NCI-H2029 (cell line): ENCODE data around the gene ZBBX.
"Not testable (repeated sequence)": the region's sequence is repeated elsewhere in the genome, so short reads cannot be mapped to it uniquely, and the experiment has no call there.

Experiments
- DNase-seq: peaks from one replicate; lab custom pipeline; 2025; lab: John Stamatoyannopoulos, UW

Gene ZBBX, protein sequence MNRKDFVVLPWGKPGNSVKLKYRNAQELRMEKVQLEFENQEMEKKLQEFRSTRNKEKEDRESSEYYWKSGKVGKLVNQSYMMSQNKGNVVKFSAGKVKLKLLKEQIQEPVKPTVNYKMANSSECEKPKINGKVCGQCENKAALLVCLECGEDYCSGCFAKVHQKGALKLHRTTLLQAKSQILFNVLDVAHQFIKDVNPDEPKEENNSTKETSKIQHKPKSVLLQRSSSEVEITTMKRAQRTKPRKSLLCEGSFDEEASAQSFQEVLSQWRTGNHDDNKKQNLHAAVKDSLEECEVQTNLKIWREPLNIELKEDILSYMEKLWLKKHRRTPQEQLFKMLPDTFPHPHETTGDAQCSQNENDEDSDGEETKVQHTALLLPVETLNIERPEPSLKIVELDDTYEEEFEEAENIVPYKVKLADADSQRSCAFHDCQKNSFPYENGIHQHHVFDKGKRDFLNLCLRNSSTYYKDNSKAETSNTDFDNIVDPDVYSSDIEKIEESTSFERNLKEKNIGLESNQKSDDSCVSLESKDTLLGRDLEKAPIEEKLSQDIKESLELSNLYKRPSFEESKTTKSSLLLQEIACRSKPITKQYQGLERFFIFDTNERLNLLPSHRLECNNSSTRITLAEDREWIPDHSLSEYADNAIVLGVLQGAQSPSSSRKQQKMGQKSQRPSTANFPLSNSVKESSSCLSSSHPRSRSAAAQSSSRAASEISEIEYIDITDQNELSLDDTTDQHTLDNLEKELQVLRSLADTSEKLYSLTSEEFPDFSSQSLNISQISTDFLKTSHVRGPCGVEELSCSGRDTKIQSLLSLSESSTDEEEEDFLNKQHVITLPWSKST

DNA sequence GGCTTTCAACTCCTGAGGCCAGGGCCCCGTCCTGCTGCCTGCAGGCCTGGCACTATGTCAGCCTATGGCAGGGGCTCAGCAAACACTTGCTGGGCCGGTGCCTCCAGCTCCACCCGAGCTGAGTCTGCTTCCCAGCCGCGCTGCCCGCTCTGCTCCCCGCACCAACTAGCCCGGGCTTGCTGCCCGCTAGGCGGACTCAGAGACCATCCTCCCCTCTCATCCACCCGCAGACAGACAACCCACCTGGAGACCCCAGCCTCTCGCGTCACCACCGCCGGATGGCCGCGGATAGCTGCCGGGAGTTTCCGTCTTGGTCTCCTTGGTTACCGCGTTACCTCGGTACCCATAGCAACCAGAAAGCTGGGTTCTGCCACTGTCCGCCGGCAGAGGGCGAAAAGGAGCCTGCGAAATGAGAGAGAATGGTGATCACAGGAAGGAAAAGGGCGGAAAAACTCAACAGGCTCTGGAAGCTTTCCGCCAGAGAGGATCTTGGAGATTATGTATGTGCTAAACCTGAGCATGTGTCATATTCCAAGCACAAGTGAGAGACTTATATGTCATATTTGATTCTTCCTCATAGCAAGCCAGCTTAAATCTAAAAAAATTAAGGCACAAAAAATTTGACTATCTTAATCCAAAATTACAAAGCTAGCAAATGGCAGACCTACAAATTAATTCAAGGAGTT, at the start of gene ZBBX:
ZBBX (minus strand) TSS at position 294 of the 686 bp plus-strand sequence. CDS start 7,396 bp downstream, outside the sequence.
- DNase-seq: peak; percentile 83

DNA sequence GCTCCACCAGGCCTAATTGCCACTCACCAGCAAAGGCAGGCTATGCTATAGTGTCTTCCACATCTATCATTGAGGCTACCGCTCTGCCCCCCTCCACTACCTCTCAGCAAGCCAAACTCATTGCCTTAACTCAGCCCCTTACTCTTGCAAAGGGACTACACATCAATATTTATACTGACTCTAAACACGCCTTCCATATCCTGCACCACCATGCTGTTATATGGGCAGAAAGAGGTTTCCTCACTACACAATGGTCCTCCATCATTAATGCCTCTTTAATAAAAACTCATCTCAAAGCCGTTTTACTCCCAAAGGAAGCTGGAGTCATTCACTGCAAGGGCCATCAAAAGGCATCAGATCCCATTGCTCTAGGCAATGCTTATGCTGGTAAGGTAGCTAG, 46.9 kb upstream of the ZBBX start:
- DNase-seq: not testable (repeated sequence)

DNA sequence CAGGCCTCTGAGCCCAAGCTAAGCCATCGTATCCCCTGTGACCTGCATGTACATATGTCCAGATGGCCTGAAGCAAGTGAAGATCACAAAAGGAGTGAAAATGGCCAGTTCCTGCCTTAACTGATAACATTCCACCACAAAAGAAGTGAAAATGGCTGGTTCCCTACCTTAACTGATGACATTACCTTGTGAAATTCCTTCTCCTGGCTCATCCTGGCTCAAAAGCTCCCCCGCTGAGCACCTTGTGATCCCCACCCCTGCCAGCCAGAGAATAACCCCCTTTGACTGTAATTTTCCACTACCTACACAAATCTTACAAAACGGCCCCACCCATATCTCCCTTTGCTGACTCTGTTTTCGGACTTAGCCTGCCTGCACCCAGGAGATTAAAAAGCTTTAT, 42.3 kb upstream of the ZBBX start:
- not testable (repeated sequence) for DNase-seq

DNA sequence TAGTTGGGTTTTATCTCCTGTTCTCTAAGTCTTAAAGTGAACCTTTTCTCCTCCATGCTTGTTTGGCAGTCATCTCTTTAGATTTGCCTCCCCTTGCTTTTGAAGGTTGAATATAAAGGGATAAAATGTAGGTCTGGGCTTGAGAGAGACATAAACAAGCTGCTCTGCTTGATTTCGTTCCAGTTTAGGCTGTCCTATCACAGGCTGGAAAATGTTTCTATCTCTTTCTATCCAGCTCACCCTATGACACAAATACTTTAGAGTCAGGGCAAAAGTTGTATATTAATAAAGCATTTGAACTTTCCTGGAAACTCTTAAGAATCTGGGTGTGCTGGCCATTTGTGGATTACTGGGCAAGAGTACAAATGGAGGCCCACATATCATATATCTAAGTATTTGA, 29.5 kb upstream of the ZBBX start:
- DNase-seq: no peak

DNA sequence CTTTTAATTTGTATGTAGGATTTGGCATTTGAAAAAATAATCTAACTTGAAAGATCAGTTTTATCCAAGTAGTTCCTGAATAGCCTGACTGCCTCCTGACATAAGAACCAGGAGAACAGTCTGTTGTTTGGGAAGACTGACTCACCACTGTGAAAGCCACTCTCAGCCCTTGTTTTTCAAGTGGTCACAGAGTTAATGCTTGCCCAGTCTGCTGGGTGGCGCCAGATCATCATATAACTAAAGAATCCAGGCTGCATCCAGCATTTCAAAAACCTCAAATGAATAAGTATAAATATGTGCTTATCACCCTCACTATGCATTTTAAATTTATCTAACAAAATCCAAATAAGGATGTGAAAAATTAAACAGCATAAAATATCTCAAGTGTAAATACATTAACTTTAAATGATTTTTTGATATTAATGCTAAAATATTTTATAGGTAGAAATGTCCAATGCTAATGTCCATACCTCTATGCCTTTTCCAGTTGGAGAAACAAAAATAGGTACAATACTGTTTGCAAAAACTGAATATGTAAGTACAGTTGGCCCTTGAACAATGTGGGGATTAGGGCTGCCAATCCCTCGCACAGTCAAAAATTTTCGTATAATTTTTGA, 26.9 kb upstream of the ZBBX start:
- DNase-seq: peak; percentile 39

DNA sequence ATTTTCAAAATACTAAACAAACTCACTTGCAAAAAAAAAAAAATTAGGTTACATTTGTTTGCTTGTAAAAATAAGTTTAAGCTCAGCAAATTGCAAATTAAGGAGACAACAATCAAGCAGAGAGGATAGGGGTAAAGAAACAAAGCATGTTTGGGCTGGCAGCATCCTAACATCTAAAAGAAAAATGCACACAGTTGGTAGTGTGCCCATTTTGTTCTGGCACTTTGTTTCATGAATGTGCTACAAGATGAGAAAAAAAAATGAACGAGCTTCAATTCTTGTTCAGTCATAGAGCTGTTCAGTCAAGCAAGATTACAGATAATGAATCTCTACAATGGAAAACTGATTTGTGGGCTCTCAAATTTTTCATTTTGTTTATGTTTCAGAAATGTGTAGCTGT, 17.7 kb upstream of the ZBBX start:
- DNase-seq: no peak

DNA sequence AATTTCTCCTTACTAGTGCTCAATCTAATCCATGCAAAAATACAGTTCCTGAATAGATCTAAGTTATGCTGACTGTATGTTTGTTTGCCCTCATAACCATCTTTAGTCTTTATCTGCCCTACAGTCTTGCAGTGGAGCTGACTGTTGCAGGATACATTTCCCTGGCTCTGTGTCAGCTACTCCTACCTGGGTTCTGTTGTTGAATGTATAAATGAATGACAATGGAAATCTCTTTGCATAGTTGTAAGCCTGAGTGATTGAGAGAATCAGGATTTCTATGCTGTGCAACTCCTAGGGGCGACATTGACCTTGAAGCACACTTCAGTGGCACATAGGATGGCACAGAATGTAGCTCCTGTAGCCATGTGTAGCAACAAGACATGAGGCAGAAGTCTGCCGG, 16.0 kb upstream of the ZBBX start:
- DNase-seq: no peak

DNA sequence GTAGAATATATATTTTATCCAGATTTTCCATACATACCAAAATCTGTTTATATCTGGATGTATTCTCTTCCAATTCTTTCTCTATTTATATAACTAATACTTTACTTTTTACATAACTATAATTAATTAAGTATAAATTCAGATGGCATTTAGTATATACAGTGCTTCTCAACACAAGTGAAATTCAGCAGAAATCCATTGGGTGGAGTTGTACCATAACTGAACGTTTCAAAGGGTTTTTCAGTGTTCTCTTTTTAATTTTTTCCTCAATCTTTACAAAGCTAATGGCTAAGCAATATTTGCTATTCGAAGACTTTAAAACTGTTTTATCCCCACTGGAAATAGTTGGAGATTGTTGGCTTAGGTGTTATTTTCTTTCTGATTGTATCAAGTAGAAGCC, 13.9 kb upstream of the ZBBX start:
- DNase-seq: no peak

DNA sequence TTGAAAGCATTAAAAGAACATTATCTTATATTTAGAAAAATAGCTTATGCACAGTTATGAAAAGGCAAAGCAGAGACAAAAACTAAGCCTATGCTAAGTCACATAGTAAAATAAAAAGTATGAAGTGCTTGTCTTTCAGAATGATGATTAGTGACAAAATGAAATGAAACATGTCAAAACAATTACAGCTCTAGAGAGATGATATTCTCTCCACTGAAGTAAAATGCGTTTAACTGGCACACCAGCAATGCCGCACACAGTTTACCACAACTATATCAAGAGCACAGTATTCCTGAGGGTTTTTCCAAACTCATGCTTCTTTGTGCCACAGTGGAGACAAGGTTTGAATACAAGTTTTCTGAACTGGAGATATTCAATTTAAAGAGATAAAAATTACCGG, 2.1 kb upstream of the ZBBX start:
- no peak for DNase-seq

DNA sequence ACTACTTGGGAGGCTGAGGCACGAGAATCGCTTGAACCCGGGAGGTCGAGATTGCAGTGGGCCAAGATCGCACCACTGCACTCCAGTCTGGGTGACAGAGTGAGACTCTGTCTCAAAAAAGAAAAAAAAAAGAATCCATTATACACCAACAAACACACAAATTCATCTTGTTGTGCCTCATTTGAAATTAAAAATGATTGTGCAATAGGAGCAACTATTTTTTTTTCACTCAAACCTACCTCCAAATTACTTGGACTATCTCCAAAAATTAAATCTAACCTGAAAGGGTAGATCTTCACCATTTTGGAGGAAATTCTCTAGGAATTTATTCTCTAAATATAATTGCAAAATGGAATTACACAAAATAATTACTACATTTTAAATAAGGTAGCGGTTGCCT, 4.6 kb downstream of the ZBBX start:
- no peak for DNase-seq

DNA sequence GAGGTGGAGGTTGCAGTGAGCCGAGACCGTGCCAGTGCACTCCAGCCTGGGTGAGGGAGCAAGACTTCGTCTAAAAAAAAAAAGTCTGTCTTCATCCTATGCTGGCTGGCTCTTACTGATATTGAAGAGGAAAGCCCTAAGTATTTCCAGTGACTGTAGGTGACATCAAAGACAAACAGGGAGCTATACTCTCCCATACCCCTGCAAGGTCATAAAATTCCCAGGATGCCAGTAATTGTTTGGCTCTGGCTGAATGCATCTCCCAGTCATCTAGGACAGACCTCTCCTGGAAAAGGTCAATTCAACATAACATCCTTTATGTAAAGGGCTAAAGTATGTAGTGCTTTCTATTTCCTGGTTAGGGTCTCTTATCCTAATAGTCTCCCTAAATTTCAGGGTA, 8.0 kb downstream of the ZBBX start:
- no peak for DNase-seq

DNA sequence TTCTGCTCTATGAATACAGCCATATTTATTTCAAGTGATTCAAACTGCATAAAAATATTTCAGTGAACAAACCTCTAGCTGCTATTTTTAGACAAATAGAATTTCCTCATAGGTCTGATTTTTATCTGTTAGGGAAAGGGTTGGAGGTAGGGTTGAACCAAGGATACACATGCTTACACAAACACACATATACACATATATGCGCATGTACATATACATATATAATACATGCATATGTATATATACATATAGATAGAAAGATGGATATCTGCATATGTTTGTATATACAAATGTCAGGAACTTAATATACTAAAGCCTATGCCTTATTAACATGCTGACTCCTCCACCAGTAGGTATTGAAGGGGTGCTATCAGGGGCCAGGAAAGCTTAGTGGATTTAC, 18.1 kb downstream of the ZBBX start:
- DNase-seq: no peak

DNA sequence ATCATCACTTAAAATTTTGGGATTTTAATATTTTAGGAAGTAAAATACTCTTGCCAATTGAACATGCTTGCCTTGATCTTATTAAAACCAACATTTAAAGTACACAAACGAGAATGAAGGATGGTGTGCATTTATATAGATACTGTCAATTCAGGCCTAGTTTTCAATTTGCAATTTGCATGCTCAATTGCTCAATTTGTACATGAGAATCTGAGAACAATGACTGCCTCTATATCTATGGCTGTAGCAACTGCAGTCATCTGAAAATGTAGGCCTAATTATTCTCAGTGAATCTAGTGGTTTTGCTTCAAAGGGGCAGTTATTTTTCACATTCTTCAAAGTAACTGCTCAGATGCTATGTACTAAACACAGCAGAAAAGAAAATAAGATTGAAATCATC, 18.8 kb downstream of the ZBBX start:
- no peak for DNase-seq

DNA sequence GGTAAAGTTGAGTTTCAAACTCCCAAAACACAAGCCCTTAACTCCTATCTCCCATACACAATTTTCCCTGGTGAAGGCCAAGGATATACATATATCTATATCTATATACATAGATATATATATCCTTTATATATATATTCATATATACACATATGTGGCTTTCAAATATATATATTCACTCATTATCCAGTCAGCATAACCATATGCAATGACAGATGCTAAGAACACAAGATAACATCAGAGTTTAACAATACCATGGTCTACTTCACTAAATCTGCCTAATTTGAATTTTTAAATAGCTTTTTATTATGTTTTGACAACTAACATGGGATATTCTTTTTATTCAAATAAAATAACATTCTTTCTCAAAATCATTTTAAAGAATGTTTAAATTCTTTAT, 24.7 kb downstream of the ZBBX start:
- DNase-seq: no peak

DNA sequence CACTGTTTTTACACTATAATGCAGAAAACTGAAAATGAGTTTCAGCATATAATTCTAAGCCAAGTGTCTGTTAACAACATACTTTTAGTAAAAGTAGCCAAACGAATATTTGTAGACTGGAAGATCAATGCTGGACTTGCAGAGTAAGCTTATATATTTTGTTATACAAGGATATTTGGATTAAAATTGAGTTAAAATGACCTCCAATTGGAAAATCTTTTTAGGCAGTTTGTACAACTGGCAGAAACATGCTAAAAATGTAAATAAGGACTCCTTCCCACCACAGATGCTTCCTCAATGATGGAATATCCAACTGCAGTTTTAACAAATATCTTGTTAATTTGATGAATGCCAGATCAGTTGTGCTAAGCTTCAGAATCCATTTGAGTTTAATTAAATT, 25.3 kb downstream of the ZBBX start:
- DNase-seq: no peak

DNA sequence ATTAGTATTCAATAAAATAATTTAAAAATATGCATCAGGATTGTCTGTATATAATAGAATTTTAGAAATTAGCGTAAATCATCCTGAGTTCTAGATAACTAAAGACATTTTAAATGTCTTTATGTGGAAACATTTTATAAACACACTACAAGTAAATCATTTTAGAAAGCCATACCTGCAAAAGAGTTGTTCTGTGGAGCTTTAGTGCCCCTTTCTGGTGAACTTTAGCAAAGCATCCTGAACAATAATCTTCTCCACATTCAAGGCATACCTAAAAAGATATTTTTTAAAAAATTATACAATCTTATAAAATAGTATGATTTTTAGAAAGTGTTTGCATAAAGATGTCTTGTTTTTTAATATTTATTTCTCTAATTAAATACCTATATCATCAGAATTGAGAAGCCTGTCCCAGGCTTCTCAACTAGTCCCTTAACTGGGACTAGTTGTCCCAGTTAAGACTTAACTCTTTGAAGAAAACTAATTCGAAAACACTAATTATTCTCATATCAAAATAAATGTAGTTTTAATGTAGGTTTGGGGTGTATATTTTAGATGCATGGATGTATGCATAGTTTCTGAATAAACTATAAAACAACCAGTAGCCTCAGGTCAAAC, 29.7 kb downstream of the ZBBX start:
- DNase-seq: peak; percentile 5

DNA sequence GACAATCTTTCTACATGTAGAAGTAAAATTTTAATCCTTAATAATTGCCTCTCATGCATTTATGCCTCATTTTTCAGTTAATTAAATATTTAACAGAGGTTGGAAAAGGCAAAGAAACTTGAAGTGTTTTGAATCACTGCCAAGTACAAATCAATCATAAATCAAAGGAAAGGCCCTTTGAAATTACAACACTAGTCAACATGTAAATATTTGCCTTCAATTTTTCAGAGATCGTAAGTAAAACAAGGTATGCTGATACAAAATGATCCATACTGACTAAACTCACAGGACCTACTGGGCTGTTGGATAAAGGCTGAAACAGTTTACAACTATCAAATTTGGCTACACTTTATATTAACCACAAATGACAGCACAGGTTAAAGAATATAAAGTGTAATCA, 33.9 kb downstream of the ZBBX start:
- no peak for DNase-seq

DNA sequence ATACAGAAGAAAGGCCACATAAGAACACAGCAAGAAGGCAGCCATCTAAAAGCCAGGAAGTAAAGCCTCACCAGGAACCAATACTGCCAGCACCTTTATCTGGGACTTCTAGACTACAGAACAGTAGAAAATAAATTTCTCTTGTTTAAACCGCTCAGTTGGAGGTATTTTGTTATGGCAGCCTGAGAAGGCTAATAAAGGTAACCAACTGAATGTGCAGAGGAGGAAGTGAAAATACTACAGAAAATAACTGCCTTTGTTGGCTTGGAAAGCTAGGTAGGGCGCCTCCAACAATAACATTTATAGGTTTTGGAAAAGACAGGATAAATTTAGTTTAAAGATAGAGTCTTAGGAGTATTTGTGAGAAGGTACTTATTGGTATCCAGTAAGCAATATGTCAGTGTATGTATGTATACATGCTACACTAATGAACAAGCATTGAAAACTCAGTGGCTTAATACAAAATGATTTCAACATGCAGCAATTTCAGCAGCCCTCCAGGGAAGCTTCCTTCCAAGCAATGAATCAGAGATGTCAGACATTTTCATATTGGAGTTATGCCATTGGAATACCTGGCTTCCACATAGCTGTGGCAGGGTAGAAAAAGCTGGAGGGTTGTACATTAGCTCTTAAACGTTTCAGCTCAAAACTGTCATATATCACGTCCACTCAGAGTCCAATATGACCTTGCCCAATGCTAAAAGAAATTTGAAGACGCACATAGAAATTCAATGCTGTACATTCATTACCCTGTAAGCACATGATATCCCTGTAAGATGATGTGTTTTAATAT, 48.9 kb downstream of the ZBBX start:
- no peak for DNase-seq

DNA sequence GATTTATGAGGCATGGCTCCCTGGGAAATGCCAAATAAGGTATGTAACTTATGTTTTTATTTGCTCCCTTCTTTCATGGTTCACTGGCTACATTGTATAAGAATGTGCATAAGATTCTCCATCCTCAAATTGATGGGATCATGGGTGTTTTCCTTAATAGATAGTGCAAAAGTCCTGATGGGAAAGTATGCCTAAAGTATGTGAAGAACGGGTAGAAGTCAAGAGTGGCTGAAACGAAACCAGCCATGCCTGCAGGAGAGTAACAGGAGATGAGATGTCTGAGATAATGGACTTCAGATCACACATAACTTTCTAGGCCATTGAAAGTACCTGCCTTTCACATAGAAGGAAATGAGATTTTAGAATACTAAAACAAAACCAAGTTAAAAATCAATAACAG, 56.5 kb downstream of the ZBBX start:
- DNase-seq: no peak

DNA sequence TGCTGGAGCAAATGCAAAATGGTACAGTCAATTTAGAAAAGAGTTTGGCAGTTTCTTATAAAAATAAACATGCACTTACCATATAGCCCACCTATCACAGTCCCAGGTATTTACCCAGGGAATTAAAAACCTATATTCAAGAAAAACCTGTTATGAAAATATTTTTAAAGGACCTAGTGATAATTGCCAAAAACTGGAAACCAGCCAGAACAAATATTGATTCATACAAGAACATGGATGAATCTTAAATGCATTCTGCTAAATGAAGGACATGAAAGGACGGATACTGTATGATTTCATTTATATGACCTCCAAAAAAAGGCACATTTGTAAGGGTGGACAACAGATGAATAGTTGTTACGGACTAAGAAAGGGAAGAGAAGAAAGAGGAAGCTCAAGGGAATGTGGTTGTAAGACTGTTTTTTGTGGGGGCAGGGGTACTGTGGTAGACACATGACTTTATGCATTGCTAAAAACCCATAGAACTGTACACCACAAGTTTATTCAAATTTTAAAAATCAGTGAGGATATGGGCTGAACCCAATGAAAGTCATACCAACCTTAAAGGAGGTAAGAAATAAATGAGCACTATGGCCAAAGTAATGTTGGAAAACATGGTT, 61.0 kb downstream of the ZBBX start:
- no peak for DNase-seq

DNA sequence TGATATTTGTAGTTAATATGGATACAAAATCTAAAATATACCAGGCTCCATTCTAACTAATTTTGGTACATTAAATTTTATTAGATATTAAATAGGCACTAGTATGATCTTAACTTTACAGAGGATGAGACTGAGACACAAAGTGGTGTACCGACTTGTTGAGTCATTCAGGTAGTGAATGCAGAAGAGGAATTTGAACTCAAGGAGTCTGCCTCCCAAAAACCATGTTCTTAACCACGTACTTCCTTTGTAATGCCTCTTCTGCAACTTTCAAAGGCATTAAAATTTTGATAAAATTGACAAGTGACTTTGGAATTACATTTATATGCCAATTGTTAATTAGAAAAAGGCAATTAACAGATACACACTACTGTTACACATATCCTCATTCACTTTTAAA, 61.8 kb downstream of the ZBBX start:
- DNase-seq: no peak
